Activated CD4-positive, CD25-positive, alpha-beta regulatory T cell treated with anti-CD3 and anti-CD28 coated beads, Interleukin-2, amount 50 U/mL, for 24 hours (primary cell): ENCODE measurements around the gene KCNQ5.

Experiments used
- ATAC-seq, 2 donors: fragments of 150-1000 bp; cut with Tn5 transposase; one replicate each; pipeline ENCODE4 v1.10.0; 2021; ENCODE audit warnings: mild to moderate bottlenecking in 1 of 2, moderate library complexity in 1 of 2

Gene KCNQ5

GRCh38 chr6:73027691-73028090, 405.8 kb downstream of the KCNQ5 start:
- no peak for ATAC-seq

- ATAC-seq = no peak
Observed at GRCh38 chr6:73028124-73028766, 406.4 kb downstream of the KCNQ5 start.

GRCh38 chr6:73028893-73029450, 407.1 kb downstream of the KCNQ5 start:
- no peak for ATAC-seq

- no peak for ATAC-seq
Observed at GRCh38 chr6:73030257-73030656, 408.4 kb downstream of the KCNQ5 start.

- ATAC-seq = no peak
Observed at GRCh38 chr6:73030791-73031782, 409.2 kb downstream of the KCNQ5 start.

- no peak for ATAC-seq
Observed at GRCh38 chr6:73032586-73032985, 410.7 kb downstream of the KCNQ5 start.

GRCh38 chr6:73036689-73037088, 414.8 kb downstream of the KCNQ5 start:
- ATAC-seq = no peak

GRCh38 chr6:73041051-73041450, 419.2 kb downstream of the KCNQ5 start:
- no peak for ATAC-seq

GRCh38 chr6:73042892-73043291, 421.0 kb downstream of the KCNQ5 start:
- ATAC-seq = no peak

- ATAC-seq = no peak
Observed at GRCh38 chr6:73043446-73043845, 421.6 kb downstream of the KCNQ5 start.

- ATAC-seq = no peak
Observed at GRCh38 chr6:73045609-73046008, 423.7 kb downstream of the KCNQ5 start.

GRCh38 chr6:73047801-73048200, 425.9 kb downstream of the KCNQ5 start:
- ATAC-seq = no peak

GRCh38 chr6:73049971-73050594, 428.2 kb downstream of the KCNQ5 start:
- no peak for ATAC-seq

GRCh38 chr6:73050706-73051105, 428.8 kb downstream of the KCNQ5 start:
- no peak for ATAC-seq

- ATAC-seq = no peak
Observed at GRCh38 chr6:73051147-73051546, 429.3 kb downstream of the KCNQ5 start.

- ATAC-seq = no peak
Observed at GRCh38 chr6:73054958-73055357, 433.1 kb downstream of the KCNQ5 start.

- no peak for ATAC-seq
Observed at GRCh38 chr6:73058736-73059135, 436.9 kb downstream of the KCNQ5 start.

- no peak for ATAC-seq
Observed at GRCh38 chr6:73062130-73062529, 440.3 kb downstream of the KCNQ5 start.

- ATAC-seq = no peak
Observed at GRCh38 chr6:73062837-73063236, 441.0 kb downstream of the KCNQ5 start.

- ATAC-seq = no peak
Observed at GRCh38 chr6:73064266-73064665, 442.4 kb downstream of the KCNQ5 start.

- no peak for ATAC-seq
Observed at GRCh38 chr6:73073238-73073637, 451.4 kb downstream of the KCNQ5 start.

GRCh38 chr6:73074175-73074574, 452.3 kb downstream of the KCNQ5 start:
- no peak for ATAC-seq
